IMR-90 (cell line): ENCODE data around the gene RHOC. TPM values are rescaled to one million over a fixed set of nuclear protein-coding genes. Genes with fewer than 3 reads are reported as not detected.

Experiments
- ATAC-seq: fragments of 200-7000 bp; cut with Tn5 transposase; 2 replicates; pipeline ENCODE4 v1.9.1; 2020; ENCODE audit warnings: low read depth, mild to moderate bottlenecking, moderate library complexity
- BruUV-seq: library from RNA; stranded (reverse); fragments of 400-500 nt; replicated peaks from 2 replicates; lab custom pipeline; 2021; lab: Mats Ljungman, UMichigan
- CTCF ChIA-PET: fragments of 300-600 bp; formaldehyde crosslinking; extraction: SDS; loops from one replicate; lab custom pipeline; 2021; ENCODE audit warnings: antibody characterized with exemption; lab: Yijun Ruan, JAX
- POLR2A ChIA-PET: fragments of 300-600 bp; sonication (Branson Sonifier 250); formaldehyde crosslinking; loops from one replicate; lab custom pipeline; 2022; ENCODE audit warnings: antibody characterized with exemption; ENCODE audit not compliant: unreplicated experiment; lab: Charles Lee
- DNase-seq: peaks from one replicate; pipeline ENCODE4 v3.0.0; 2013
- H2AFZ ChIP-seq: replicated peaks from 2 replicates; pipeline ENCODE3; 2013; ENCODE audit warnings: low read length, mild to moderate bottlenecking; ENCODE audit not compliant: poor library complexity
- H2AK5ac ChIP-seq: 2 replicates; pipeline ENCODE4 v1.6.1; 2013; ENCODE audit warnings: low read depth, low read length, inconsistent platforms
- H2AK9ac ChIP-seq: replicated peaks from 2 replicates; pipeline ENCODE3; 2013; ENCODE audit warnings: mild to moderate bottlenecking, low read depth, low read length, moderate library complexity; ENCODE audit not compliant: poor library complexity
- H2BK120ac ChIP-seq: 2 replicates; pipeline ENCODE4 v1.6.1; 2013; ENCODE audit warnings: low read depth, low read length, inconsistent platforms
- H2BK15ac ChIP-seq: 3 replicates; pipeline ENCODE4 v1.6.1; 2013; ENCODE audit warnings: low read depth, low read length, inconsistent platforms
- H2BK20ac ChIP-seq: 2 replicates; pipeline ENCODE4 v1.6.1; 2013; ENCODE audit warnings: low read depth, mild to moderate bottlenecking, inconsistent platforms, low read length, moderate library complexity
- H2BK5ac ChIP-seq: 2 replicates; pipeline ENCODE4 v1.6.1; 2013; ENCODE audit warnings: mild to moderate bottlenecking, low read depth, low read length, inconsistent platforms; ENCODE audit not compliant: poor library complexity, severe bottlenecking
- H3K14ac ChIP-seq: replicated peaks from 2 replicates; pipeline ENCODE4 v1.6.1; 2013; ENCODE audit warnings: low read depth, low read length, inconsistent platforms
- H3K18ac ChIP-seq: 2 replicates; pipeline ENCODE4 v1.6.1; 2013; ENCODE audit warnings: low read depth, low read length, control low read depth
- H3K23ac ChIP-seq: 2 replicates; pipeline ENCODE4 v1.6.1; 2013; ENCODE audit warnings: low read depth, low read length, inconsistent platforms
- H3K27ac ChIP-seq: 2 replicates; pipeline ENCODE4 v1.5.1; 2013; ENCODE audit warnings: mild to moderate bottlenecking, control low read depth, low read length; ENCODE audit not compliant: insufficient read depth
- H3K27me3 ChIP-seq: 2 replicates; pipeline ENCODE4 v1.6.1; 2013; ENCODE audit warnings: low read length; ENCODE audit not compliant: control insufficient read depth, insufficient read depth
- H3K36me3 ChIP-seq: 2 replicates; pipeline ENCODE4 v1.6.1; 2013; ENCODE audit warnings: low read length, mixed read lengths; ENCODE audit not compliant: control insufficient read depth, insufficient read depth
- H3K4ac ChIP-seq: 2 replicates; pipeline ENCODE4 v1.6.1; 2013; ENCODE audit warnings: low read depth, low read length, inconsistent platforms
- H3K4me1 ChIP-seq: 2 replicates; pipeline ENCODE4 v1.6.1; 2013; ENCODE audit warnings: low read length, mixed read lengths; ENCODE audit not compliant: control insufficient read depth, insufficient read depth
- H3K4me2 ChIP-seq: 2 replicates; pipeline ENCODE4 v1.6.1; 2013; ENCODE audit warnings: low read depth, mild to moderate bottlenecking, control low read depth, low read length, moderate library complexity
- H3K4me3 ChIP-seq: 2 replicates; pipeline ENCODE4 v1.5.1; 2013; ENCODE audit warnings: low read depth, mild to moderate bottlenecking, control low read depth, low read length, moderate library complexity; ENCODE audit not compliant: insufficient read depth
- H3K56ac ChIP-seq: 2 replicates; pipeline ENCODE4 v1.6.1; 2013; ENCODE audit warnings: low read length, inconsistent platforms; ENCODE audit not compliant: insufficient read depth; ENCODE audit errors: extremely low read depth
- H3K79me1 ChIP-seq, 2 experiments: 2 replicates each; pipeline ENCODE4 v1.6.1; 2013; ENCODE audit warnings: low read length in 2 of 2, inconsistent platforms in 1 of 2, low read depth in 1 of 2
- H3K9ac ChIP-seq: 2 replicates; pipeline ENCODE4 v1.6.1; 2013; ENCODE audit warnings: low read depth, low read length, control low read depth
- H3K9me1 ChIP-seq: 2 replicates; pipeline ENCODE4 v1.6.1; 2013; ENCODE audit warnings: low read length, inconsistent platforms; ENCODE audit not compliant: insufficient read depth
- H3K9me3 ChIP-seq: 2 replicates; pipeline ENCODE4 v1.6.1; 2013; ENCODE audit warnings: low read length; ENCODE audit not compliant: control insufficient read depth, insufficient read depth
- H4K20me1 ChIP-seq: 2 replicates; pipeline ENCODE4 v1.6.1; 2013; ENCODE audit warnings: low read length, inconsistent platforms; ENCODE audit not compliant: insufficient read depth
- H4K5ac ChIP-seq: 2 replicates; pipeline ENCODE4 v1.6.1; 2013; ENCODE audit warnings: mild to moderate bottlenecking, low read depth, low read length, control low read depth
- H4K8ac ChIP-seq, 2 experiments: 2 replicates each; pipeline ENCODE4 v1.6.1; 2013; ENCODE audit warnings: low read depth in 2 of 2, low read length in 2 of 2, control low read depth in 1 of 2, inconsistent platforms in 1 of 2
- H4K91ac ChIP-seq: 2 replicates; pipeline ENCODE4 v1.6.1; 2013; ENCODE audit warnings: low read depth, low read length, inconsistent platforms; ENCODE audit not compliant: insufficient read depth
- BHLHE40 ChIP-seq: fragments of 150-350 bp; IDR thresholded peaks from 2 replicates; pipeline ENCODE4 v1.6.1; 2016; ENCODE audit warnings: mild to moderate bottlenecking, low read depth, low read length
- CHD1 ChIP-seq: IDR thresholded peaks from 2 replicates; pipeline ENCODE4 v1.6.1; 2012; ENCODE audit warnings: low read depth, low read length, improper control_type of control experiment
- MAFK ChIP-seq: IDR thresholded peaks from 2 replicates; pipeline ENCODE4 v1.6.1; 2012; ENCODE audit warnings: low read depth, low read length, improper control_type of control experiment
- MAZ ChIP-seq: IDR thresholded peaks from 2 replicates; pipeline ENCODE4 v1.6.1; 2012; ENCODE audit warnings: low read depth, mild to moderate bottlenecking, low read length, improper control_type of control experiment, moderate library complexity, borderline replicate concordance
- MXI1 ChIP-seq: IDR thresholded peaks from 2 replicates; pipeline ENCODE4 v1.6.1; 2012; ENCODE audit warnings: low read depth, mild to moderate bottlenecking, low read length, moderate library complexity, borderline replicate concordance
- NFE2L2 ChIP-seq: fragments of 150-350 bp; IDR thresholded peaks from 2 replicates; pipeline ENCODE4 v1.6.1; 2016; ENCODE audit warnings: low read depth, mild to moderate bottlenecking, low read length
- RAD21 ChIP-seq: IDR thresholded peaks from 2 replicates; pipeline ENCODE4 v1.6.1; 2012; ENCODE audit warnings: low read length, improper control_type of control experiment
- RCOR1 ChIP-seq: IDR thresholded peaks from 2 replicates; pipeline ENCODE4 v1.6.1; 2012; ENCODE audit warnings: mild to moderate bottlenecking, low read length, improper control_type of control experiment; ENCODE audit not compliant: insufficient replicate concordance
- RFX5 ChIP-seq: IDR thresholded peaks from 2 replicates; pipeline ENCODE4 v1.8.0; 2012; ENCODE audit warnings: low read depth, mild to moderate bottlenecking, low read length, moderate library complexity
- WGBS, 2 experiments: methylation state at CpG; one replicate each; pipeline versions ENCODE4 v1.1.5 to v1.1.7; 2013; ENCODE audit warnings: missing lambda C conversion rate in 2 of 2; ENCODE audit not compliant: insufficient read length in 1 of 2; ENCODE audit errors: extremely low coverage in 2 of 2; 5-methylcytosine and 5-hydroxymethylcytosine counted together
- dilution Hi-C: fragments of 300-500 bp; cut with HindIII; formaldehyde crosslinking; loops from one replicate; pipeline ENCODE4 v1.14.3; 2018; ENCODE audit warnings: low sequenced_read_pairs; ENCODE audit not compliant: unreplicated experiment
- in situ Hi-C: fragments of 300-500 bp; cut with MboI; formaldehyde crosslinking; loops from 3 replicates; pipeline ENCODE4 v1.14.3; 2019; ENCODE audit warnings: low sequenced_read_pairs, inconsistent platforms, mixed read lengths
- intact Hi-C: fragments of 100-400 bp; cut with micrococcal nuclease; formaldehyde crosslinking; loops from 2 replicates; pipeline ENCODE4 v1.10.0; 2022
- polyA plus RNA-seq, 3 experiments: library from polyadenylated mRNA; depleted of rRNA; stranded (reverse); fragments of >200 nt; gene quantifications; 2 replicates each; pipeline ENCODE4 v1.2.3, GENCODE V29; 2012; ENCODE audit warnings: low replicate concordance in 1 of 3
- total RNA-seq: library from RNA; depleted of rRNA; stranded (reverse); fragments of >200 nt; gene quantifications from 2 replicates; pipeline ENCODE4 v1.2.3, GENCODE V29; 2012
- TF ChIP-seq, protein P1 (sequence below): conservative IDR thresholded peaks from 2 replicates; pipeline ENCODE4 v1.5.1; 2012; ENCODE audit warnings: mild to moderate bottlenecking, low read depth, low read length, improper control_type of control experiment
- TF ChIP-seq, protein P2 (sequence below): fragments of 150-350 bp; IDR thresholded peaks from 2 replicates; pipeline ENCODE4 v1.6.1; 2016; ENCODE audit warnings: low read depth, mild to moderate bottlenecking, low read length, moderate library complexity, borderline replicate concordance

Gene RHOC
- total and polyA plus RNA-seq, 2 of the 4 experiments (the other 2 are of a cell fraction): 764 to 839 TPM

DNA sequence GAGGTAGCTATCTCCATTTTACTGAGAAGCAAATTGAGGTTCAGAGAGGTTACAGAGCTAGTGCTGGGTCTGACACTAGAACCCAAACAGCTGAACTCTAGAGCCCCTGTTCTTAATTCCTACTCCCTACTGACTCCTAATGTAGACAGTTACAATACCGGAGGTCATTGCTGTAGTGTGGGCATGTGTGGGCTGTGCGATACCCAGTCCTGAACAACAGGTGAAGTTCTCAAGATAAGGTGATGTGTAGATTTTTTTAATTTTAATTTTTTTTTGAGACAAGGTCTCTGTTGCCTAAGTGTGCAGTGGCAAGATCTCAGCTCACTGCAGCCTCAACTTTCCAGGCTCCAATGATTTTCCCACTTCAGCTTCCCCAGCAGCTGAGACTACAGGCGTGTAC lies 1.6 kb upstream of the RHOC start:
- no peak overlapping the region for H2BK120ac ChIP-seq
- H2AFZ ChIP-seq: no peak overlapping the region
- no peak overlapping the region for H3K27ac ChIP-seq
- intact Hi-C loops: loop anchor here (5.0 to 10.0 kb wide), 2 partner anchors 191 to 244 kb away; no protein-coding TSS in a partner anchor
- peaks cover 9% of the 10 kb centered on the region; the same call in 1 of the 2 replicates for H3K9me1 ChIP-seq
- H3K36me3 ChIP-seq: peaks cover 3% of the 10 kb centered on the region
- no TSS peak for BruUV-seq
- no peak overlapping the region for H4K8ac ChIP-seq
- H3K9ac ChIP-seq: no peak overlapping the region
- dilution Hi-C loops: no loop called here
- H3K14ac ChIP-seq: no peak overlapping the region
- no peak overlapping the region for H4K91ac ChIP-seq
- H3K23ac ChIP-seq: no peak overlapping the region
- no peak overlapping the region for H3K18ac ChIP-seq
- DNase-seq (no peak), ATAC-seq (no peak)
- H4K5ac ChIP-seq: no peak overlapping the region
- H2AK5ac ChIP-seq: no peak overlapping the region
- CTCF ChIA-PET: interaction anchor here (0.7 to 2.1 kb wide), 4 partner anchors 34 to 320 kb away, joined by 3 to 8 read pairs (median 4); partner anchors contain the start of gene MOV10
- no CpG with 5 or more reads among the region's 3 CpGs for WGBS, 2 experiments
- H2BK5ac ChIP-seq: no peak overlapping the region
- H2BK20ac ChIP-seq: no peak overlapping the region
- no peak overlapping the region for H3K4me2 ChIP-seq
- TF ChIP-seq MAFK (no peak), NFE2L2 (no peak), RCOR1 (no peak), CHD1 (no peak), RFX5 (no peak), BHLHE40 (no peak), RAD21 (no peak), MXI1 (no peak), MAZ (no peak)
- TF ChIP-seq, protein P1, sequence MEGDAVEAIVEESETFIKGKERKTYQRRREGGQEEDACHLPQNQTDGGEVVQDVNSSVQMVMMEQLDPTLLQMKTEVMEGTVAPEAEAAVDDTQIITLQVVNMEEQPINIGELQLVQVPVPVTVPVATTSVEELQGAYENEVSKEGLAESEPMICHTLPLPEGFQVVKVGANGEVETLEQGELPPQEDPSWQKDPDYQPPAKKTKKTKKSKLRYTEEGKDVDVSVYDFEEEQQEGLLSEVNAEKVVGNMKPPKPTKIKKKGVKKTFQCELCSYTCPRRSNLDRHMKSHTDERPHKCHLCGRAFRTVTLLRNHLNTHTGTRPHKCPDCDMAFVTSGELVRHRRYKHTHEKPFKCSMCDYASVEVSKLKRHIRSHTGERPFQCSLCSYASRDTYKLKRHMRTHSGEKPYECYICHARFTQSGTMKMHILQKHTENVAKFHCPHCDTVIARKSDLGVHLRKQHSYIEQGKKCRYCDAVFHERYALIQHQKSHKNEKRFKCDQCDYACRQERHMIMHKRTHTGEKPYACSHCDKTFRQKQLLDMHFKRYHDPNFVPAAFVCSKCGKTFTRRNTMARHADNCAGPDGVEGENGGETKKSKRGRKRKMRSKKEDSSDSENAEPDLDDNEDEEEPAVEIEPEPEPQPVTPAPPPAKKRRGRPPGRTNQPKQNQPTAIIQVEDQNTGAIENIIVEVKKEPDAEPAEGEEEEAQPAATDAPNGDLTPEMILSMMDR: no peak
- TF ChIP-seq, protein P2, sequence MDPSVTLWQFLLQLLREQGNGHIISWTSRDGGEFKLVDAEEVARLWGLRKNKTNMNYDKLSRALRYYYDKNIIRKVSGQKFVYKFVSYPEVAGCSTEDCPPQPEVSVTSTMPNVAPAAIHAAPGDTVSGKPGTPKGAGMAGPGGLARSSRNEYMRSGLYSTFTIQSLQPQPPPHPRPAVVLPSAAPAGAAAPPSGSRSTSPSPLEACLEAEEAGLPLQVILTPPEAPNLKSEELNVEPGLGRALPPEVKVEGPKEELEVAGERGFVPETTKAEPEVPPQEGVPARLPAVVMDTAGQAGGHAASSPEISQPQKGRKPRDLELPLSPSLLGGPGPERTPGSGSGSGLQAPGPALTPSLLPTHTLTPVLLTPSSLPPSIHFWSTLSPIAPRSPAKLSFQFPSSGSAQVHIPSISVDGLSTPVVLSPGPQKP: no peak
- peaks cover 4 to 27% of the 10 kb centered on the region in 2 experiments; a peak in 3 of 4 replicates for H3K79me1 ChIP-seq
- H2BK15ac ChIP-seq: no peak overlapping the region
- H2AK9ac ChIP-seq: no peak overlapping the region
- in situ Hi-C loops: loop anchor here (5.0 to 25.0 kb wide), 3 partner anchors 204 to 979 kb away; partner anchors contain the start of gene WNT2B
- no peak overlapping the region for H3K4me3 ChIP-seq
- H3K56ac ChIP-seq: no peak overlapping the region
- peaks cover 13% of the 10 kb centered on the region for H3K4me1 ChIP-seq
- H3K9me3 ChIP-seq: no peaks in the 10 kb centered on the region
- H3K4ac ChIP-seq: no peak overlapping the region
- no peaks in the 10 kb centered on the region; the same call in 1 of the 2 replicates for H3K27me3 ChIP-seq
- POLR2A ChIA-PET: no interaction called here
- peaks cover 24% of the 10 kb centered on the region for H4K20me1 ChIP-seq
